HCT116 (cell line): ENCODE results near the gene RET. TPM values are rescaled to one million over a fixed set of nuclear protein-coding genes. Genes with fewer than 3 reads are reported as not detected.

Experiments
- ATAC-seq: fragments of 200-7000 bp; cut with Tn5 transposase; 2 replicates; pipeline ENCODE4 v1.9.1; 2020; ENCODE audit warnings: mild to moderate bottlenecking, moderate library complexity
- BruUV-seq: library from RNA; stranded (reverse); fragments of 400-500 nt; replicated peaks from 2 replicates; lab custom pipeline; 2021; lab: Mats Ljungman, UMichigan
- CTCF ChIA-PET: fragments of 300-600 bp; sonication (Branson Sonifier 250); formaldehyde crosslinking; loops from one replicate; lab custom pipeline; 2021; ENCODE audit warnings: antibody characterized with exemption; lab: Charles Lee
- POLR2A ChIA-PET: fragments of 300-600, 350-600 bp; sonication (Branson Sonifier 250); formaldehyde crosslinking; loops from one replicate; lab custom pipeline; 2021; ENCODE audit warnings: antibody characterized with exemption; lab: Charles Lee
- RAD21 ChIA-PET, 2 experiments: fragments of 300-600 bp; sonication (Branson Sonifier 250); formaldehyde crosslinking; loops; one replicate each; lab custom pipeline; 2023; ENCODE audit warnings: low total read pairs in 2 of 2; ENCODE audit not compliant: uncharacterized antibody in 2 of 2, unreplicated experiment in 2 of 2, low non-redundant PET in 1 of 2; lab: Charles Lee
- DNase-seq: peaks from one replicate; pipeline ENCODE4 v3.0.0-alpha.2; 2010; ENCODE audit warnings: low read depth, low spot score
- H2AFZ ChIP-seq: fragments of 200-600 bp; shearing (Covaris generic), sonication (generic); 2 replicates; pipeline ENCODE4 v1.6.1; 2017; ENCODE audit warnings: low read depth, mixed run types, mixed read lengths, antibody characterized with exemption, low read length; ENCODE audit not compliant: poor library complexity, severe bottlenecking
- H3K27ac ChIP-seq: 2 replicates; pipeline ENCODE4 v1.5.1; 2012; ENCODE audit warnings: low read depth, low read length
- H3K27me3 ChIP-seq: fragments of 200-600 bp; sonication (generic); 2 replicates; pipeline ENCODE4 v1.6.1; 2016; ENCODE audit warnings: mixed run types, low read length, mixed read lengths; ENCODE audit not compliant: insufficient read depth
- H3K36me3 ChIP-seq, 2 experiments: fragments of 200-500 bp in 1 of 2; fragments of 200-600 bp in 1 of 2; sonication (Bioruptor generic) in 1 of 2; sonication (generic) in 1 of 2; 2 replicates each; pipeline versions ENCODE4 v1.5.1 to v1.6.1; 2014 to 2016; ENCODE audit warnings: low read length in 2 of 2, inconsistent platforms in 1 of 2, mixed read lengths in 1 of 2, mixed run types in 1 of 2; ENCODE audit not compliant: insufficient read depth in 2 of 2, control insufficient read depth in 1 of 2
- H3K4me1 ChIP-seq, 2 experiments: fragments of 200-600 bp in 1 of 2; sonication (generic) in 1 of 2; 2 replicates each; pipeline versions ENCODE4 v1.5.1 to v1.6.1; 2012 to 2017; ENCODE audit warnings: low read length in 2 of 2, inconsistent platforms in 1 of 2, mild to moderate bottlenecking in 1 of 2, mixed read lengths in 1 of 2, mixed run types in 1 of 2, moderate library complexity in 1 of 2; ENCODE audit not compliant: insufficient read depth in 2 of 2, control insufficient read depth in 1 of 2
- H3K4me2 ChIP-seq: fragments of 200-600 bp; sonication (generic); 2 replicates; pipeline ENCODE4 v1.6.1; 2017; ENCODE audit warnings: mixed run types, low read length, mixed read lengths
- H3K4me3 ChIP-seq, 2 experiments: fragments of 200-600 bp in 1 of 2; sonication (generic) in 1 of 2; replicated peaks in 1 of 2; 2 replicates each; pipeline ENCODE4 v1.5.1; 2011 to 2016; ENCODE audit warnings: low read length in 2 of 2, control low read depth in 1 of 2, low read depth in 1 of 2, mild to moderate bottlenecking in 1 of 2, mixed read lengths in 1 of 2, mixed run types in 1 of 2
- H3K79me2 ChIP-seq: fragments of 200-600 bp; sonication (generic); 2 replicates; pipeline ENCODE4 v1.6.1; 2017; ENCODE audit warnings: mild to moderate bottlenecking, mixed run types, low read length, moderate library complexity, mixed read lengths; ENCODE audit not compliant: insufficient read depth
- H3K9ac ChIP-seq: fragments of 200-600 bp; sonication (generic); 2 replicates; pipeline ENCODE4 v1.6.1; 2016; ENCODE audit warnings: low read length, mixed read lengths
- H3K9me2 ChIP-seq: fragments of 200-600 bp; sonication (generic), shearing (Covaris generic); 2 replicates; pipeline ENCODE4 v1.6.1; 2017; ENCODE audit warnings: mixed run types, mild to moderate bottlenecking, moderate library complexity; ENCODE audit not compliant: insufficient read depth
- H3K9me3 ChIP-seq, 2 experiments: fragments of 200-500 bp in 1 of 2; fragments of 200-600 bp in 1 of 2; sonication (Bioruptor generic) in 1 of 2; sonication (generic) in 1 of 2; 2 replicates each; pipeline ENCODE4 v1.6.1; 2014 to 2017; ENCODE audit warnings: low read length in 2 of 2, mixed read lengths in 2 of 2, inconsistent platforms in 1 of 2, low read depth in 1 of 2, mild to moderate bottlenecking in 1 of 2, mixed run types in 1 of 2, moderate library complexity in 1 of 2; ENCODE audit not compliant: control insufficient read depth in 1 of 2, insufficient read depth in 1 of 2
- H4K20me1 ChIP-seq: fragments of 200-600 bp; sonication (generic), shearing (Covaris generic); 2 replicates; pipeline ENCODE4 v1.6.1; 2017; ENCODE audit warnings: mixed run types, mild to moderate bottlenecking, moderate library complexity; ENCODE audit not compliant: insufficient read depth
- CBX3 ChIP-seq: IDR thresholded peaks from 2 replicates; pipeline ENCODE4 v1.6.1; 2012; ENCODE audit warnings: low read depth
- EGR1 ChIP-seq: IDR thresholded peaks from 2 replicates; pipeline ENCODE4 v1.6.1; 2012; ENCODE audit warnings: low read depth
- EZH2 ChIP-seq: fragments of 200-600 bp; sonication (generic); IDR thresholded peaks from 2 replicates; pipeline ENCODE4 v1.6.1; 2017; ENCODE audit warnings: antibody characterized with exemption, mixed run types
- FOSL1 ChIP-seq: IDR thresholded peaks from 2 replicates; pipeline ENCODE4 v1.6.1; 2012; ENCODE audit warnings: low read depth
- JUND ChIP-seq: IDR thresholded peaks from 2 replicates; pipeline ENCODE4 v1.6.1; 2012
- POLR2A ChIP-seq: IDR thresholded peaks from 2 replicates; pipeline ENCODE4 v1.7.0; 2011; ENCODE audit warnings: borderline replicate concordance; ENCODE audit not compliant: insufficient read depth, insufficient read length; ENCODE audit errors: extremely low read depth
- POLR2AphosphoS5 ChIP-seq: IDR thresholded peaks from 2 replicates; pipeline ENCODE4 v1.6.1; 2011; ENCODE audit warnings: mild to moderate bottlenecking, low read depth, low read length, moderate library complexity
- SP1 ChIP-seq: IDR thresholded peaks from 2 replicates; pipeline ENCODE4 v1.6.1; 2012; ENCODE audit warnings: low read depth
- TCF7L2 ChIP-seq: IDR thresholded peaks from 2 replicates; pipeline ENCODE4 v1.7.0; 2011; ENCODE audit warnings: borderline replicate concordance, inconsistent platforms; ENCODE audit not compliant: insufficient read depth, insufficient read length; ENCODE audit errors: extremely low read depth
- intact Hi-C: fragments of 100-400 bp; cut with micrococcal nuclease; formaldehyde crosslinking; loops from 2 replicates; pipeline ENCODE4 v1.10.0; 2022
- total RNA-seq: library from RNA; stranded (reverse); gene quantifications from one replicate; pipeline ENCODE4 v1.2.1, GENCODE V29; 2021; ENCODE audit not compliant: unreplicated experiment
- TF ChIP-seq, protein P1 (sequence below): IDR thresholded peaks from 2 replicates; pipeline ENCODE4 v1.6.1; 2012; ENCODE audit warnings: low read depth
- TF ChIP-seq, protein P2 (sequence below): IDR thresholded peaks from 2 replicates; pipeline ENCODE4 v1.6.1; 2012
- TF ChIP-seq, protein P3 (sequence below), 3 experiments: fragments of 200-600 bp in 1 of 3; sonication (generic) in 1 of 3; IDR thresholded peaks in 2 of 3; conservative IDR thresholded peaks in 1 of 3; 2 replicates each; pipeline ENCODE4 v1.5.1; 2012 to 2017; ENCODE audit warnings: low read depth in 2 of 3, low read length in 2 of 3, antibody characterized with exemption in 1 of 3, borderline replicate concordance in 1 of 3, control low read depth in 1 of 3, mild to moderate bottlenecking in 1 of 3, mixed read lengths in 1 of 3, mixed run types in 1 of 3, moderate library complexity in 1 of 3; ENCODE audit not compliant: insufficient read depth in 1 of 3

RET gene
- total RNA-seq, 1 experiment from 2014 or later: 5.9 TPM

DNA sequence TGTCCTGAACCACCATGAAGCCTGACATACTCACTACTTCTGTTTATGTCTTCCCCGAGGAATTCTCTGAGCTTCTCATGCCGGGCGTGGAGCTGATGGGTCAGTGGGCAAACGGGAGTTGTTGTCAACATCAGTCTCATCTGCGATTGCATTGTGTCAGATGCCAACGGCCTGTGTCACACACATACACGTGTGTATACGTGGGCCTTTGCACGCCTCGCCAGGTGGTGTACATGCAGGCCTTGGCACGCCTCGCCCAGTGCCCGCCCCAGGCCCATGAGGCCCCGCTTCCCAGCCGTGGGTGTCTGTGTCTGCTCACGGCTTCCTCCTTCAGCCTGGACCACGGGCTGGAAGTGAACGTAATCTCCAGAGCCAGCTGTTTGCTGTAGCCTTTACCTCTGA is 53.9 kb downstream of the RET start (continued):
- TF ChIP-seq POLR2A (no peak), POLR2AphosphoS5 (no peak), CBX3 (no peak), EZH2 (no peak)

- RAD21 ChIA-PET: no interaction called here
- TF ChIP-seq, protein P1, sequence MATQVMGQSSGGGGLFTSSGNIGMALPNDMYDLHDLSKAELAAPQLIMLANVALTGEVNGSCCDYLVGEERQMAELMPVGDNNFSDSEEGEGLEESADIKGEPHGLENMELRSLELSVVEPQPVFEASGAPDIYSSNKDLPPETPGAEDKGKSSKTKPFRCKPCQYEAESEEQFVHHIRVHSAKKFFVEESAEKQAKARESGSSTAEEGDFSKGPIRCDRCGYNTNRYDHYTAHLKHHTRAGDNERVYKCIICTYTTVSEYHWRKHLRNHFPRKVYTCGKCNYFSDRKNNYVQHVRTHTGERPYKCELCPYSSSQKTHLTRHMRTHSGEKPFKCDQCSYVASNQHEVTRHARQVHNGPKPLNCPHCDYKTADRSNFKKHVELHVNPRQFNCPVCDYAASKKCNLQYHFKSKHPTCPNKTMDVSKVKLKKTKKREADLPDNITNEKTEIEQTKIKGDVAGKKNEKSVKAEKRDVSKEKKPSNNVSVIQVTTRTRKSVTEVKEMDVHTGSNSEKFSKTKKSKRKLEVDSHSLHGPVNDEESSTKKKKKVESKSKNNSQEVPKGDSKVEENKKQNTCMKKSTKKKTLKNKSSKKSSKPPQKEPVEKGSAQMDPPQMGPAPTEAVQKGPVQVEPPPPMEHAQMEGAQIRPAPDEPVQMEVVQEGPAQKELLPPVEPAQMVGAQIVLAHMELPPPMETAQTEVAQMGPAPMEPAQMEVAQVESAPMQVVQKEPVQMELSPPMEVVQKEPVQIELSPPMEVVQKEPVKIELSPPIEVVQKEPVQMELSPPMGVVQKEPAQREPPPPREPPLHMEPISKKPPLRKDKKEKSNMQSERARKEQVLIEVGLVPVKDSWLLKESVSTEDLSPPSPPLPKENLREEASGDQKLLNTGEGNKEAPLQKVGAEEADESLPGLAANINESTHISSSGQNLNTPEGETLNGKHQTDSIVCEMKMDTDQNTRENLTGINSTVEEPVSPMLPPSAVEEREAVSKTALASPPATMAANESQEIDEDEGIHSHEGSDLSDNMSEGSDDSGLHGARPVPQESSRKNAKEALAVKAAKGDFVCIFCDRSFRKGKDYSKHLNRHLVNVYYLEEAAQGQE: no peak
- TF ChIP-seq, protein P2, sequence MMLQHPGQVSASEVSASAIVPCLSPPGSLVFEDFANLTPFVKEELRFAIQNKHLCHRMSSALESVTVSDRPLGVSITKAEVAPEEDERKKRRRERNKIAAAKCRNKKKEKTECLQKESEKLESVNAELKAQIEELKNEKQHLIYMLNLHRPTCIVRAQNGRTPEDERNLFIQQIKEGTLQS: no peak
- no peak for TF ChIP-seq TCF7L2
- TF ChIP-seq JUND: no peak
- no peak for TF ChIP-seq SP1
- TF ChIP-seq, protein P3, sequence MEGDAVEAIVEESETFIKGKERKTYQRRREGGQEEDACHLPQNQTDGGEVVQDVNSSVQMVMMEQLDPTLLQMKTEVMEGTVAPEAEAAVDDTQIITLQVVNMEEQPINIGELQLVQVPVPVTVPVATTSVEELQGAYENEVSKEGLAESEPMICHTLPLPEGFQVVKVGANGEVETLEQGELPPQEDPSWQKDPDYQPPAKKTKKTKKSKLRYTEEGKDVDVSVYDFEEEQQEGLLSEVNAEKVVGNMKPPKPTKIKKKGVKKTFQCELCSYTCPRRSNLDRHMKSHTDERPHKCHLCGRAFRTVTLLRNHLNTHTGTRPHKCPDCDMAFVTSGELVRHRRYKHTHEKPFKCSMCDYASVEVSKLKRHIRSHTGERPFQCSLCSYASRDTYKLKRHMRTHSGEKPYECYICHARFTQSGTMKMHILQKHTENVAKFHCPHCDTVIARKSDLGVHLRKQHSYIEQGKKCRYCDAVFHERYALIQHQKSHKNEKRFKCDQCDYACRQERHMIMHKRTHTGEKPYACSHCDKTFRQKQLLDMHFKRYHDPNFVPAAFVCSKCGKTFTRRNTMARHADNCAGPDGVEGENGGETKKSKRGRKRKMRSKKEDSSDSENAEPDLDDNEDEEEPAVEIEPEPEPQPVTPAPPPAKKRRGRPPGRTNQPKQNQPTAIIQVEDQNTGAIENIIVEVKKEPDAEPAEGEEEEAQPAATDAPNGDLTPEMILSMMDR (IDR thresholded peaks at IDR 0.05 in 2 of 3, conservative IDR thresholded peaks at IDR 0.05 in 1 of 3; ENCODE audit: borderline replicate concordance in 1 of 3, insufficient read depth in 1 of 3, low read depth in 2 of 3, low read length in 2 of 3): no peak
- TF ChIP-seq EGR1: no peak
- no peak for TF ChIP-seq FOSL1
- Histone ChIP-seq H3K79me2 (no peaks in the 10 kb centered on the region), H3K9me3 (no peaks in the 10 kb centered on the region), H4K20me1 (no peaks in the 10 kb centered on the region), H2AFZ (no peak overlapping the region), H3K4me1 (peaks cover 10 to 14% of the 10 kb centered on the region in 2 experiments), H3K36me3 (no peaks in the 10 kb centered on the region), H3K9me2 (no peaks in the 10 kb centered on the region), H3K27ac (no peak overlapping the region), H3K27me3 (no peaks in the 10 kb centered on the region), H3K4me2 (no peak overlapping the region), H3K9ac (no peak overlapping the region), H3K4me3 (no peak overlapping the region)
- intact Hi-C loops: no loop called here
- POLR2A ChIA-PET: no interaction called here
- ATAC-seq (no peak), DNase-seq (no peak)
- CTCF ChIA-PET: no interaction called here
- no TSS peak for BruUV-seq
Measured at GRCh38 chr10:43131256-43131655, 54.4 kb downstream of the RET start.
